Measurements from ENCODE around the gene ARHGAP44.
"Not testable (repeated sequence)": the region's sequence is repeated elsewhere in the genome, so short reads cannot be mapped to it uniquely, and the experiment has no call there.

ARHGAP44 gene

DNA sequence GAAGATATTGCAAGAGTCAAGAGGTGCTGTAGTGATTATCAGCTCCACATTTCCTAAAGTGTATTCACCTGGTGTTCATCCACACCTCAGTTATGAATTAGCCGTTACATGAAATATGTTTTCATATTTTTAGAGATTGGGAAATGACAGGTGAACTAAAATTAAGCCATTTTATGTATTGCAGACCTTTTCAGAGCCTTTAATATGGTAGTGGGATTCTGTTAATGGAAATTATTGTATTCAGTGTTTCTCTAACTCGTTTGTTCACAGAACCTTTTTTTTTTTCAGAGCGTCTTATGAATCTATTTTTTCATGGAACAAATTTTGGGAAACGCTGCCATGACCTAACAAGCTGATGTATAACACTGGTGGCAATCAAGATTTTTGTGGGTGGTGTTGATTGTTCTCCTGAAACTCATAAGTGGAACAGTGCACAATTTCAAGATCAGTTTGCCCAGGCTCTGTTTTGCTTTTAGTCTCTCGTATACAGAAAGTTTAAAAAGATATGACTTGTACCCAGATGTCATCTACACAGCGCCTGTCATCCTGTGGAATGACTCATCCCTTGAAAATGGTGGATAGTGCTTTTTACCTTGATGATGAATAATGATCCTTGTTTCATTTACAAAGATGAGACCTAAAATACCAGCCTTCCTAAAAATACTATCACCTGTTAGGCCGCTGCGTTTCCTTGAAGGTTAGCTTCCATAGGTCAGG, 88.8 kb downstream of the ARHGAP44 start:
- Histone ChIP-seq H3K27me3 (ENCODE audit: insufficient read depth, poor library complexity, severe bottlenecking) (no peaks in the 10 kb centered on the region), H3K27ac (replicated peaks) (no peak overlapping the region), H3K4me3 (replicated peaks; ENCODE audit: insufficient read depth, low read length) (no peak overlapping the region)
- DNase-seq (ENCODE audit: low read depth in 1 of 2, low spot score in 1 of 2) = no peak
- no peak for TF ChIP-seq POLR2AphosphoS5 (IDR thresholded peaks at IDR 0.05; ENCODE audit: low read depth)
- no peak for TF ChIP-seq GABPA (IDR thresholded peaks at IDR 0.05; ENCODE audit: low read depth)
- TF ChIP-seq SPI1 (IDR thresholded peaks at IDR 0.05; ENCODE audit: borderline replicate concordance, low read depth) = no peak

DNA sequence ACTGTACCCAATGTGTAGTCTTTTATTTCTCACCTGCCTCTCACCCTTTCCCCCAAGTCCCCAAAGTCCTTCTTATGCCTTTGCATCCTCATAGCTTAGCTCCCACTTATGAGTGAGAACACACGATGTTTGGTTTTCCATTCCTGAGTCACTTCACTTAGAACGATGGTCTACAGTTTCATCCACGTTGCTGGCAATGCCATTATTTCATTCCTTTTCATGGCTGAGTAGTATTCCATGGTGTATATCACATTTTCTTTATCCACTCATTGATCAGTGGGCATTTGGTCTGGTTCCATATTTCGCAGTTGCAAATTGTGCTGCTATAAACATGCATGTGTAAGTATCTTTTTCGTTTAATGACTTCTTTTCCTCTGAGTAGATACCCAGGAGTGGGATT, 89.8 kb downstream of the ARHGAP44 start:
- DNase-seq (ENCODE audit: low read depth in 1 of 2, low spot score in 1 of 2); H3K4me3 ChIP-seq (replicated peaks; ENCODE audit: insufficient read depth, low read length); H3K27me3 ChIP-seq (ENCODE audit: insufficient read depth, poor library complexity, severe bottlenecking); H3K27ac ChIP-seq (replicated peaks): not testable (repeated sequence)

DNA sequence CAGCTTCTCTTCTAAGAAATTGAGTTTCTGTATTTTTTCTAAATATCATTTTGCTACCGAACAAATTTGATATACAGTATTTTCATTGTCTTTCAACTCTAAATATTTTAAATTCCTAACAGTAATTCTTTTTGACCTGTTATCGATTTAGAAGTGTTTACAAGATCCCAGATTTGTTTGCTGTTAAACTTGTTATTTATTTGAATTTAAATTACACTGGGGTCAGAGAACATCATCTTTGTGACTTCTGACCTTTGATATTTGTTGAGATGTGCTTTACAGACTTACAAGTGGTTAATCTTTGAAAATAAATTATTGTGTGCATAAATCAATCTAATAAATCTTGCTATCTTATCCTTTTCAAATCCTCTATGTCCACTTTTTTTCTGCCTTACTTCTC, 94.2 kb downstream of the ARHGAP44 start:
- DNase-seq (ENCODE audit: low read depth in 1 of 2, low spot score in 1 of 2) = no peak
- H3K27ac ChIP-seq (replicated peaks) = no peak overlapping the region
- no peaks in the 10 kb centered on the region for H3K27me3 ChIP-seq (ENCODE audit: insufficient read depth, poor library complexity, severe bottlenecking)
- no peak overlapping the region for H3K4me3 ChIP-seq (replicated peaks; ENCODE audit: insufficient read depth, low read length)
- TF ChIP-seq, protein P1, sequence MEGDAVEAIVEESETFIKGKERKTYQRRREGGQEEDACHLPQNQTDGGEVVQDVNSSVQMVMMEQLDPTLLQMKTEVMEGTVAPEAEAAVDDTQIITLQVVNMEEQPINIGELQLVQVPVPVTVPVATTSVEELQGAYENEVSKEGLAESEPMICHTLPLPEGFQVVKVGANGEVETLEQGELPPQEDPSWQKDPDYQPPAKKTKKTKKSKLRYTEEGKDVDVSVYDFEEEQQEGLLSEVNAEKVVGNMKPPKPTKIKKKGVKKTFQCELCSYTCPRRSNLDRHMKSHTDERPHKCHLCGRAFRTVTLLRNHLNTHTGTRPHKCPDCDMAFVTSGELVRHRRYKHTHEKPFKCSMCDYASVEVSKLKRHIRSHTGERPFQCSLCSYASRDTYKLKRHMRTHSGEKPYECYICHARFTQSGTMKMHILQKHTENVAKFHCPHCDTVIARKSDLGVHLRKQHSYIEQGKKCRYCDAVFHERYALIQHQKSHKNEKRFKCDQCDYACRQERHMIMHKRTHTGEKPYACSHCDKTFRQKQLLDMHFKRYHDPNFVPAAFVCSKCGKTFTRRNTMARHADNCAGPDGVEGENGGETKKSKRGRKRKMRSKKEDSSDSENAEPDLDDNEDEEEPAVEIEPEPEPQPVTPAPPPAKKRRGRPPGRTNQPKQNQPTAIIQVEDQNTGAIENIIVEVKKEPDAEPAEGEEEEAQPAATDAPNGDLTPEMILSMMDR (IDR thresholded peaks at IDR 0.05; ENCODE audit: insufficient read depth, low read length) = no peak
- TF ChIP-seq, protein P2, sequence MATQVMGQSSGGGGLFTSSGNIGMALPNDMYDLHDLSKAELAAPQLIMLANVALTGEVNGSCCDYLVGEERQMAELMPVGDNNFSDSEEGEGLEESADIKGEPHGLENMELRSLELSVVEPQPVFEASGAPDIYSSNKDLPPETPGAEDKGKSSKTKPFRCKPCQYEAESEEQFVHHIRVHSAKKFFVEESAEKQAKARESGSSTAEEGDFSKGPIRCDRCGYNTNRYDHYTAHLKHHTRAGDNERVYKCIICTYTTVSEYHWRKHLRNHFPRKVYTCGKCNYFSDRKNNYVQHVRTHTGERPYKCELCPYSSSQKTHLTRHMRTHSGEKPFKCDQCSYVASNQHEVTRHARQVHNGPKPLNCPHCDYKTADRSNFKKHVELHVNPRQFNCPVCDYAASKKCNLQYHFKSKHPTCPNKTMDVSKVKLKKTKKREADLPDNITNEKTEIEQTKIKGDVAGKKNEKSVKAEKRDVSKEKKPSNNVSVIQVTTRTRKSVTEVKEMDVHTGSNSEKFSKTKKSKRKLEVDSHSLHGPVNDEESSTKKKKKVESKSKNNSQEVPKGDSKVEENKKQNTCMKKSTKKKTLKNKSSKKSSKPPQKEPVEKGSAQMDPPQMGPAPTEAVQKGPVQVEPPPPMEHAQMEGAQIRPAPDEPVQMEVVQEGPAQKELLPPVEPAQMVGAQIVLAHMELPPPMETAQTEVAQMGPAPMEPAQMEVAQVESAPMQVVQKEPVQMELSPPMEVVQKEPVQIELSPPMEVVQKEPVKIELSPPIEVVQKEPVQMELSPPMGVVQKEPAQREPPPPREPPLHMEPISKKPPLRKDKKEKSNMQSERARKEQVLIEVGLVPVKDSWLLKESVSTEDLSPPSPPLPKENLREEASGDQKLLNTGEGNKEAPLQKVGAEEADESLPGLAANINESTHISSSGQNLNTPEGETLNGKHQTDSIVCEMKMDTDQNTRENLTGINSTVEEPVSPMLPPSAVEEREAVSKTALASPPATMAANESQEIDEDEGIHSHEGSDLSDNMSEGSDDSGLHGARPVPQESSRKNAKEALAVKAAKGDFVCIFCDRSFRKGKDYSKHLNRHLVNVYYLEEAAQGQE (IDR thresholded peaks at IDR 0.05; ENCODE audit: insufficient replicate concordance, low read depth) = no peak
- TF ChIP-seq GABPA (IDR thresholded peaks at IDR 0.05; ENCODE audit: low read depth) (no peak), POLR2AphosphoS5 (IDR thresholded peaks at IDR 0.05; ENCODE audit: low read depth) (no peak), SPI1 (IDR thresholded peaks at IDR 0.05; ENCODE audit: borderline replicate concordance, low read depth) (no peak)

DNA sequence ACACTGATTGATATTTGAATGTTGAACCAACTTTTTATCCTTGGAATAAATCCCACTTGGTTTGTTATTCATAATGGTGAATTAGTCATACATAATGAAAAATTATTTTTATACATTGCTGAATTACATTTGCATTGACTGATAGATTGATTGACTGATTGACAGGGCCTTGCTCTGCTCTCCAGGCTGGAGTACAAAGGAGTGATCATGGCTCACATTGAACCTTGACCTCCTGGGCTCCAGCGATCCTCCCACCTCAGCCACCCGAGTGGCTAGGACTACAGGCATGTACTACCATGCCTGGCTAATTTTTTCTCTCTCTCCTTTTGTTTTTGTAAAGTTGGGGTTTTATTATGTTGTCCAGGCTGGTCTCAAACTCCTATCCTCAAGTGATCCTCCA, 97.8 kb downstream of the ARHGAP44 start:
- Histone ChIP-seq H3K27ac (replicated peaks) (no peak overlapping the region), H3K27me3 (ENCODE audit: insufficient read depth, poor library complexity, severe bottlenecking) (no peaks in the 10 kb centered on the region), H3K4me3 (replicated peaks; ENCODE audit: insufficient read depth, low read length) (no peak overlapping the region)
- DNase-seq (ENCODE audit: low read depth in 1 of 2, low spot score in 1 of 2) = no peak
- TF ChIP-seq GABPA (IDR thresholded peaks at IDR 0.05; ENCODE audit: low read depth) (no peak), SPI1 (IDR thresholded peaks at IDR 0.05; ENCODE audit: borderline replicate concordance, low read depth) (no peak), POLR2AphosphoS5 (IDR thresholded peaks at IDR 0.05; ENCODE audit: low read depth) (no peak)
- TF ChIP-seq, protein P1 (IDR thresholded peaks at IDR 0.05; ENCODE audit: insufficient read depth, low read length) = no peak
- TF ChIP-seq, protein P2 (IDR thresholded peaks at IDR 0.05; ENCODE audit: insufficient replicate concordance, low read depth) = no peak
